CD4-positive, CD25-positive, alpha-beta regulatory T cell (primary cell): ENCODE results near the gene MRE11. TPM values are rescaled to one million over a fixed set of nuclear protein-coding genes. Genes with fewer than 3 reads are reported as not detected.

Experiments used
- ATAC-seq, 2 donors: fragments of 150-1000 bp; cut with Tn5 transposase; one replicate each; pipeline ENCODE4 v1.10.0; 2021; ENCODE audit warnings: low read depth in 2 of 2, moderate number of reproducible peaks in 2 of 2, moderate library complexity in 1 of 2
- DNase-seq, 3 donors: peaks; one replicate each; pipeline versions ENCODE4 v3.0.0 to v3.0.0-alpha.2; 2012 to 2022; ENCODE audit warnings: mixed read lengths in 1 of 3
- H3K27ac ChIP-seq: one replicate; pipeline ENCODE4 v1.7.0; 2013; ENCODE audit warnings: mild to moderate bottlenecking, low read length; ENCODE audit not compliant: insufficient read depth, poor library complexity, severe bottlenecking
- H3K27me3 ChIP-seq: one replicate; pipeline ENCODE4 v1.7.0; 2013; ENCODE audit warnings: low read length; ENCODE audit not compliant: control insufficient read depth, insufficient read depth
- H3K36me3 ChIP-seq: one replicate; pipeline ENCODE4 v1.7.0; 2013; ENCODE audit warnings: mild to moderate bottlenecking, low read length, moderate library complexity; ENCODE audit not compliant: control insufficient read depth, insufficient read depth
- H3K4me1 ChIP-seq: 2 replicates; pipeline ENCODE4 v1.7.0; 2013; ENCODE audit warnings: mild to moderate bottlenecking, low read length; ENCODE audit not compliant: insufficient read depth, control insufficient read depth, poor library complexity, severe bottlenecking
- H3K4me3 ChIP-seq: one replicate; pipeline ENCODE4 v1.7.0; 2013; ENCODE audit warnings: low read depth, mild to moderate bottlenecking, low read length, moderate library complexity
- H3K9me3 ChIP-seq, 2 experiments: 1 replicate in 1 of 2; 2 replicates in 1 of 2; pipeline ENCODE4 v1.7.0; 2013; ENCODE audit warnings: low read length in 2 of 2, mild to moderate bottlenecking in 1 of 2, moderate library complexity in 1 of 2; ENCODE audit not compliant: control insufficient read depth in 2 of 2
- H3K27ac Mint-ChIP-seq, 3 donors: one replicate each; pipeline ENCODE4 v1.8.0; 2020 to 2022; ENCODE audit warnings: mild to moderate bottlenecking in 3 of 3, mixed read lengths in 3 of 3, moderate library complexity in 2 of 3
- H3K27me3 Mint-ChIP-seq: one replicate; pipeline ENCODE4 v1.8.0; 2022; ENCODE audit warnings: mild to moderate bottlenecking, mixed read lengths
- H3K36me3 Mint-ChIP-seq: one replicate; pipeline ENCODE4 v1.8.0; 2020; ENCODE audit warnings: mixed read lengths
- H3K4me1 Mint-ChIP-seq, 4 donors: one replicate each; pipeline ENCODE4 v1.8.0; 2020 to 2022; ENCODE audit warnings: mixed read lengths in 4 of 4, mild to moderate bottlenecking in 1 of 4
- H3K4me3 Mint-ChIP-seq, 4 donors: one replicate each; pipeline ENCODE4 v1.8.0; 2020 to 2022; ENCODE audit warnings: mild to moderate bottlenecking in 4 of 4, mixed read lengths in 4 of 4, moderate library complexity in 3 of 4
- H3K9me3 Mint-ChIP-seq, 7 donors: one replicate each; pipeline ENCODE4 v1.8.0; 2020 to 2022; ENCODE audit warnings: mixed read lengths in 7 of 7, mild to moderate bottlenecking in 3 of 7, moderate library complexity in 2 of 7
- polyA plus RNA-seq, 4 donors: library from polyadenylated mRNA; unstranded; fragments of 300-500 nt; fragmentation: Illumina TruSeq; gene quantifications; one replicate each; pipeline ENCODE4 v1.2.3, GENCODE V29; 2021
- total RNA-seq: library from RNA; stranded (reverse); gene quantifications from one replicate; pipeline ENCODE4 v1.2.3, GENCODE V29; 2022

MRE11 gene
- total and polyA plus RNA-seq, 5 donors from 2014 or later, result 12.8 to 26.5 (median 15.8) TPM

DNA sequence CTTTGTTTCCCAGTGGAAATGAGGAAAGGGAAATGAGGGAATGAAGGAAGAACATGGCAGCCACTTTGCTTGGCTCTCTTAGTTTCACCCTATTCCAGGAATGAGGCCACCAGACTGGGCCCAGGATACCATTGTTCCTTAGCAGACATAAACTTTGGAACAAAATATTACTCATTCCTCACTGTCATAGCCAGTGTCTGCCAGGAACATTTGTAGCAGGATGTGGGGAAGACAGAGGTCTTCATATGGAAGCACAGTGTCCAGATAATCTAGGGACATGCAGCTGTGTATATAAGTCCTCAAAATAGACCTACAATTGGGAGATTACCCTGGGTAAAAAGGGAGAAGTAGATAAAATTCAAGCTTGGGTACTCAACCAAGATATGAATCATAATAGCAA is 34.9 kb upstream of the MRE11 start:
- H3K27ac ChIP-seq, result no peak overlapping the region
- ATAC-seq, result no peak
- Mint-ChIP-seq H3K9me3 (no peaks in the 10 kb centered on the region), H3K4me3 (no peak overlapping the region), H3K27me3 (peaks cover 66% of the 10 kb centered on the region), H3K27ac (peak overlapping the region in 1 of 3 donors; percentile 10), H3K4me1 (no peaks in the 10 kb centered on the region), H3K36me3 (no peaks in the 10 kb centered on the region)
- H3K27me3 ChIP-seq, result peaks cover 26% of the 10 kb centered on the region
- no peak overlapping the region for H3K4me3 ChIP-seq
- H3K36me3 ChIP-seq, result no peaks in the 10 kb centered on the region
- H3K9me3 ChIP-seq, result no peaks in the 10 kb centered on the region
- H3K4me1 ChIP-seq, result no peaks in the 10 kb centered on the region
- no peak for DNase-seq

DNA sequence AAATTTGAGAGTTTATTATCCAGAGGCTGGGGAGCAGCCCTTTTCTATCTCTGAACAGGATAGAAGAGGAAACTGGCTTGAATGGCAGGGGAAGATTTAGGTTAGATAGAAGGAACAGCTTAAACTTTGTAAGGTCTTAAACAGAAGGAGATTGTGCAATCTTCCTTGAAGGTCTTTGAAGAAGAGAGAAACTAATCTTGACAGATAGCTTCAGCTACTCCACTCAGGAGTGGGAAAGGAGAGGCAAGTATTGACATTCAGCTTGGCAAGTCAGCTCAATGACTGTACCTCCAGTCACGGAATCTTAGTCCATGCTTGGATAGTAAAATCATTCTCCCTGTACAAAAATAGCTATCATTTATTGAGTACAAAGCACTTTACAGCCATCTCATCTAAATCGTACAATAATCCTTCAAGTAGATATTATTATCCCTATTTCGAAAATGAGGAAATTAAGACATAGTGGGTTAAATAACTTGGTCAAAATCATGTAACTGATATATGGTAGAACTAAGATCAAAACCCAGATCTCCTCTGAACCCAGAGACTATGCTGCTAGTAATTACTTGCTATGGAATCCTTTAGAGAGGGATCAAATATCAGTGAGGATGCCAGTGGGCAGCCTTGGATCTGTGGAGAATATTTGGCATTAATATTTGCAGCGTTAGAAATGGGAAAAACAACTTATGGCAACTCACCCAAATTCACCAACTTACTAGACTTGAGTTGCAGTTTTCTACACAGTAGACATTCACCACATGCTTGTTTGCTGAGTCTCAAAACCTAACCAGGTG is 33.2 kb upstream of the MRE11 start:
- no peak for DNase-seq
- H3K27ac Mint-ChIP-seq, result no peak overlapping the region
- H3K36me3 Mint-ChIP-seq, result no peaks in the 10 kb centered on the region
- Histone ChIP-seq H3K36me3 (no peaks in the 10 kb centered on the region), H3K4me1 (no peaks in the 10 kb centered on the region), H3K9me3 (no peaks in the 10 kb centered on the region), H3K4me3 (no peak overlapping the region), H3K27me3 (peaks cover 25% of the 10 kb centered on the region), H3K27ac (no peak overlapping the region)
- peaks cover 60% of the 10 kb centered on the region for H3K27me3 Mint-ChIP-seq
- H3K9me3 Mint-ChIP-seq, result no peaks in the 10 kb centered on the region
- no peak for ATAC-seq
- H3K4me3 Mint-ChIP-seq, result no peak overlapping the region
- no peaks in the 10 kb centered on the region for H3K4me1 Mint-ChIP-seq

DNA sequence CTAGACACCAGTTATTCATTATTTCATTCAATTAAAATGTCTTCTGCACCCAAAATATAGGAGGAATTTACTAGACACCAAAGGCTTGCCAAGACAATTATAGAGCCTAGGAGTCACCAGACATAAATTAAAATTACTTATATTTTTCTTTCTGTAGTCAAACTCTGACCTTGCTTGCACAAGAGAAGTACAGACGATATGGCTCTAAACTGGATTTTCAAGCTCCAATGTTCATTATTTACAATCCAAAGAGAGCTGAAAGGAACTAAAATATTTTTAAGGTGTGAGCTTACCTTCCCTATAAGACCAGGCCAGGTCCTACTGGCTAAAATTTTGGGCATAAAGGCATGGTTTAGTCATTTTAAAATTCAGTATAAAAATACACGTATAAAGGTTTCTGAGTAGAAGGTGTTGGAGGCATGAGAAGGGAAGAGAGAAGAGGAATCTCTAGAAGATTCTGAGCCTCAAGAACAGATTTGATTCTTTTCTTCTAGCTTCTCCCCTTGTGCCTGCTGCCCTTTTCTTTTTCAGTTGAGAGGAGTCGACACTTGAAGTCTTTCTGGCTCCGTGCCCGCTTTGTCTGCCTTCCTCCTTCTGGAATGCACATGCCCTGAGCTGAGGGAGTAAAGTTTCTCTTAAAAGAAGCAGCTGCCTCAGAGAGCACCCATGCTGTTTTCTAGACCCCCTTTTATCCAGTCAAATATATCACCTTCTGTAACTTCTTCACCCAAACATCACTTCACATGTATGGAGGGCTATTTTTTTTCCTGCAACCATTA is 32.1 kb upstream of the MRE11 start:
- H3K27me3 Mint-ChIP-seq, result peaks cover 50% of the 10 kb centered on the region
- no peak overlapping the region for H3K4me3 Mint-ChIP-seq
- peaks cover 20% of the 10 kb centered on the region for H3K27me3 ChIP-seq
- DNase-seq (no peak), ATAC-seq (no peak)
- no peak overlapping the region for H3K27ac Mint-ChIP-seq
- no peak overlapping the region for H3K4me3 ChIP-seq
- H3K4me1 ChIP-seq, result no peaks in the 10 kb centered on the region
- H3K4me1 Mint-ChIP-seq, result no peaks in the 10 kb centered on the region
- no peaks in the 10 kb centered on the region for H3K9me3 Mint-ChIP-seq
- H3K9me3 ChIP-seq, result no peaks in the 10 kb centered on the region
- H3K36me3 ChIP-seq, result no peaks in the 10 kb centered on the region
- no peak overlapping the region for H3K27ac ChIP-seq
- H3K36me3 Mint-ChIP-seq, result no peaks in the 10 kb centered on the region

DNA sequence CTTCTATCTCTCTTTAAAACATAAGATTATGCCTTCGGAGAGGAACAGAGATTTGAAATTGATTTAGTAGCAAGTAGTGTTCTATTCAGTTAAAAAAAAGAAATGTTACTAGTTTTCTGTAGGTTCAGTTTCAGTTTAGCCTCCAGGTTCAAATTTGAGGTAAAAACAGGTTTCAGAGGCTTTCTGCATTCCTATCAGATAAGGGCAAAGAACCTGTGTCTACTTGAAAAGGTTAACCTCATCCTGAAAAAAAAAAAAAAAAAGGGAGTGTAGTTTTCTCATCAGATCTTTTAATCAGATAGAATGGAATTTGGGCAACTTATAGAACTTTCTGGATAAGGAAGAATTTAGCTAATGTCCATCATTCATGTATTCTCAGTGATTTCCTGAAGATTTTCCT is 30.7 kb upstream of the MRE11 start:
- Histone ChIP-seq H3K9me3 (no peaks in the 10 kb centered on the region), H3K27ac (no peak overlapping the region), H3K36me3 (no peaks in the 10 kb centered on the region), H3K4me1 (no peaks in the 10 kb centered on the region), H3K4me3 (no peak overlapping the region), H3K27me3 (peaks cover 17% of the 10 kb centered on the region)
- no peak for ATAC-seq
- Mint-ChIP-seq H3K27me3 (peaks cover 44% of the 10 kb centered on the region), H3K27ac (no peak overlapping the region), H3K4me1 (no peaks in the 10 kb centered on the region), H3K4me3 (no peak overlapping the region), H3K9me3 (no peaks in the 10 kb centered on the region), H3K36me3 (no peaks in the 10 kb centered on the region)
- DNase-seq, result no peak

DNA sequence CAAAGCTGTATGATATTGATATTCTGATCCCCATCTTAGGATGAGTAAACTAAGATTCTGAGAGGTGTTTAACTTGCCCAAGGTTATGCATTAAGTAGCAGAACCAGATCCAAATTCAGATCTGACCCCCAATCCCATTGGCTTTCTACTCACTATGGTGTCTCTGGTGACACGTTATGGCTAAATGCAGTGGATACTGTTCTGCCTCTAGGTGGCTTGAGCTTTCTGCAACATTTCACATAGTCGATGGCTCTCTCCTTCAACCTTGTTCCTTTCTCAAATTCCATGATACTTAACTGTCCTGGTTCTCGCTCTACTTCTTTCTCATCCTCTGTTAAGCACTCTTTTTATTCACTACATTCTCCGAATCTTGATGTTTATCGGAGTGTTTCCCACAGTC is 28.0 kb upstream of the MRE11 start:
- DNase-seq, result no peak
- Mint-ChIP-seq H3K9me3 (no peaks in the 10 kb centered on the region), H3K36me3 (no peaks in the 10 kb centered on the region), H3K27me3 (peaks cover 32% of the 10 kb centered on the region), H3K4me1 (no peaks in the 10 kb centered on the region), H3K27ac (no peak overlapping the region), H3K4me3 (no peak overlapping the region)
- Histone ChIP-seq H3K27me3 (peaks cover 8% of the 10 kb centered on the region), H3K36me3 (no peaks in the 10 kb centered on the region), H3K27ac (no peak overlapping the region), H3K9me3 (no peaks in the 10 kb centered on the region), H3K4me3 (no peak overlapping the region), H3K4me1 (no peaks in the 10 kb centered on the region)
- no peak for ATAC-seq

DNA sequence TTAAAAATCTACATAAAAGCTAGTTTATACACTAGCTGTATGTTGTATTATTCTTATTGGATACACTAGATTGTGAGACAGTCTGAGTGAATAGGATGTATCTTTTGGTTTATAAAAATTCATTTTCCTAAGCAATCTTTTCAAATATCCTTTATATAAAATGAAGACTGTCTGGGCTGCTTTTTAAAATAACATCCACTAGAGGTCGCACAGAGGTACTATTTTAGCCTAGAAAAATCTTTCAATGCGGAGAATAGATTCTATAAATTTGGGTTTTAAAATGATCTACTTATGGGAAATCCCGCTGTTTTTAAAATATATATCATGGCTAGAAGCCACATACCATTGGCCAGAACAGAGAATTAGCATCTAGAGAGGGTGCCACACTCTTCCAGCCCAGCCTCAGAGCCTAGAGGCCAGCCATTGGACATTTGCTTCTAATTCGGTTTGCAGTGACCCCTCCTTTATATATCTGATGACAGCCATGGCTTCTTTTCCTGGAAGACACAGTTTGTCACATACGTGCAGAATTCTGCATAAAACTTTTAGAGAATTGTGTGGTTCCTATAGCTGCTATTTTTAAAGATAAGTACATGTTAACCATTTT is 25.9 kb upstream of the MRE11 start:
- peaks cover 8% of the 10 kb centered on the region for H3K27me3 ChIP-seq
- H3K9me3 Mint-ChIP-seq, result no peaks in the 10 kb centered on the region
- no peak overlapping the region for H3K27ac Mint-ChIP-seq
- H3K4me1 ChIP-seq, result no peaks in the 10 kb centered on the region
- H3K9me3 ChIP-seq, result no peaks in the 10 kb centered on the region
- DNase-seq (peak in 2 of 3 donors; percentile 34 to 38), ATAC-seq (no peak)
- no peak overlapping the region for H3K27ac ChIP-seq
- H3K27me3 Mint-ChIP-seq, result peaks cover 38% of the 10 kb centered on the region
- H3K4me3 Mint-ChIP-seq, result no peak overlapping the region
- H3K4me1 Mint-ChIP-seq, result no peaks in the 10 kb centered on the region
- no peaks in the 10 kb centered on the region for H3K36me3 Mint-ChIP-seq
- H3K36me3 ChIP-seq, result no peaks in the 10 kb centered on the region
- no peak overlapping the region for H3K4me3 ChIP-seq

DNA sequence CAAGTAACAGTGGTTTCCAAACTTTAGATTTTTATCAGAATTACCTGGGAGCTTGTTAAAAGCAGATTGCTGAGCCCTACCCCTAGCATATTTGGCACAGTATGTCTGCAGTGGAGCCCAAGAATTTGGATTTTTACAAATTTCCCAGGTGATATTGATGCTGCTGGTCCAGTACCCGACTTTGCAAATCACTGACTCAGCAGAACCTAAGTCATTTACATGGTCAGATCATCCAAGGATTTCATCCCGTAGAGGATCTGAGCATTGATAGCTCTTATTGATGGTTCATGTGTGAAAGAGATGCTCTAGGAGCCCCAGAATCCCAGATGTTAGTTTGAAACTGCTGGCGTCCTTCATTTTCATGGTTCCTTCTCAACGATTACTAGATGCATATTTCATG is 24.7 kb upstream of the MRE11 start:
- Histone ChIP-seq H3K27ac (no peak overlapping the region), H3K27me3 (peaks cover 8% of the 10 kb centered on the region), H3K4me1 (no peaks in the 10 kb centered on the region), H3K9me3 (no peaks in the 10 kb centered on the region), H3K36me3 (no peaks in the 10 kb centered on the region), H3K4me3 (no peak overlapping the region)
- Mint-ChIP-seq H3K9me3 (peaks cover 0 to 2% (median 0%) of the 10 kb centered on the region in 7 donors), H3K4me3 (no peak overlapping the region), H3K27me3 (peaks cover 40% of the 10 kb centered on the region), H3K36me3 (no peaks in the 10 kb centered on the region), H3K4me1 (no peaks in the 10 kb centered on the region), H3K27ac (no peak overlapping the region)
- no peak for ATAC-seq
- no peak for DNase-seq
